ENCODE data around the gene NUP43. TPM values are rescaled to one million over a fixed set of nuclear protein-coding genes. Genes with fewer than 3 reads are reported as not detected.
A peak's percentile ranks its signal among the peaks of the same experiment; 100 is the strongest.

The NUP43 gene, protein sequence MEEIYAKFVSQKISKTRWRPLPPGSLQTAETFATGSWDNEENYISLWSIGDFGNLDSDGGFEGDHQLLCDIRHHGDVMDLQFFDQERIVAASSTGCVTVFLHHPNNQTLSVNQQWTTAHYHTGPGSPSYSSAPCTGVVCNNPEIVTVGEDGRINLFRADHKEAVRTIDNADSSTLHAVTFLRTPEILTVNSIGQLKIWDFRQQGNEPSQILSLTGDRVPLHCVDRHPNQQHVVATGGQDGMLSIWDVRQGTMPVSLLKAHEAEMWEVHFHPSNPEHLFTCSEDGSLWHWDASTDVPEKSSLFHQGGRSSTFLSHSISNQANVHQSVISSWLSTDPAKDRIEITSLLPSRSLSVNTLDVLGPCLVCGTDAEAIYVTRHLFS
- 31.6 TPM for polyA plus RNA-seq (2013, experiment 1 of 2)
- 35.5 TPM for polyA plus RNA-seq (2013, experiment 2 of 2)

DNA sequence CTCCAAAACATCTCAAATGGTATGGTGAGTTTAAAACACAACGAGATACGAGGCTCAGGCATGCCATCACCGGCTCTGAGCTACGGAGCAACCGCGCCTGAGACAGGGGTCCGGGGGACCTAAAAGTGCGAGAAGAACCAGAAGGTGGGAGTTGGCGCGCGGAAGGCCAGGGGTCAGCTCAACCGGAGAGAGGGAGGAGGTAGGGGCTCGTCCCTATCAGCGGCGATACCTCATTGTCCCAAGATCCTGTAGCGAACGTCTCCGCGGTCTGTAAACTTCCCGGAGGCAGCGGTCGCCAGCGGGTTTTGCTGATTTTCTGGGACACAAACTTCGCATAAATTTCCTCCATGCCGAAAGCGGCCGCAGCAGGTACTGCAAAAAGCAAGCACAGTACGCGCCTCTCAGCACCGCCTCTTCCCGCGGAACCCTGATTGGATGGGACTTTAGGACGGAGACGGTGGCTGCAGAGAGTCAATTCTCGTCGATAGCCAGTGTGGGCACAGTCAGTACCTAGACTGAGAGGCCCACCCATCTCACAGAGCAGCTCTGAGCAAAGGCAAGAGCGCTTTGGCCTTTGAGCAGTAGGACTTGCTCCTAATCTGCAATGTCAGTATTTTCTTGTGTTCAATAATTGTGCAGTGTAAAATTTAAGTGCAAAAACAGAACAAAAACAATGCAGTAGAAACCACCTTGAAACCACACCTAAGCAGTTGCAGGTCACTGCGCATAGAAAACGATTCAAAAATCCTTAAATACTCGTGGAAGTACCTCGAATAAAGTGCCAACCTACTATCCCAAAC is at the start of gene NUP43:
NUP43 (minus strand) TSS at position 383 of the 800 bp plus-strand sequence; CDS start at position 349, 34 bp downstream.
- 5 to 6% methylated on average over 39 to 40 of the region's 41 CpGs for WGBS, 2 experiments (ENCODE audit: insufficient coverage in 2 of 2)
- no peaks in the 10 kb centered on the region for H3K9me3 ChIP-seq (ENCODE audit: control insufficient read depth, low read length)
- peak within 1 kb of the TSS; percentile 83 for H3K4me3 ChIP-seq (ENCODE audit: extremely low read depth, insufficient read depth, low read length, poor library complexity, severe bottlenecking)
- peak within 1 kb of the TSS; percentile 76 for H3K27ac ChIP-seq (ENCODE audit: low read depth, low read length, severe bottlenecking)
- peaks cover 25% of the 10 kb centered on the region for H3K36me3 ChIP-seq (ENCODE audit: control insufficient read depth, insufficient read depth, low read length)
- peaks cover 2% of the 10 kb centered on the region for H3K4me1 ChIP-seq (ENCODE audit: control insufficient read depth, insufficient read depth, low read length, poor library complexity, severe bottlenecking)

DNA sequence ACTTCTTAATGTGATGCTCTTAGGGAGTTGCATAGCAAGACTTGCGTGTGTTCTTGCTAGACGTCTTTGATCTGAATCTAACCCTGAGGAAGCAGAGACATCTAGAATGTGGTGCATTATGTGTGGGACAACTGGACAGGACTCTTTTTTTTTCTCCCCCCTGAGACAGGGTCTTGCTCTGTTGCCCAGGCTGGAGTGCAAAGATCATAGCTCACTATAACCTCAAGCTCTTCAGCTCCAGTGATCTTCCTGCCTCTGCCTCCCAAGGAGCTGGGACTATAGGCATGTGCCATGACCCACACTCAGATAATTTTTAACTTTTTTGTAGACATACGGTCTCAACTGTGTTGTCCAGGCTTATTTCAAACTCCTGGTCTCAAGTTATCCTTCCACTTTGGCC is 37.2 kb upstream of the NUP43 start:
- Histone ChIP-seq H3K36me3 (ENCODE audit: control insufficient read depth, insufficient read depth, low read length) (peaks cover 45% of the 10 kb centered on the region), H3K4me3 (ENCODE audit: extremely low read depth, insufficient read depth, low read length, poor library complexity, severe bottlenecking) (no peak overlapping the region), H3K4me1 (ENCODE audit: control insufficient read depth, insufficient read depth, low read length, poor library complexity, severe bottlenecking) (no peaks in the 10 kb centered on the region), H3K9me3 (ENCODE audit: control insufficient read depth, low read length) (no peaks in the 10 kb centered on the region), H3K27ac (ENCODE audit: low read depth, low read length, severe bottlenecking) (no peak overlapping the region)
- 80 to 91% methylated on average over 1 to 3 of the region's 3 CpGs for WGBS, 2 experiments (ENCODE audit: insufficient coverage in 2 of 2)

DNA sequence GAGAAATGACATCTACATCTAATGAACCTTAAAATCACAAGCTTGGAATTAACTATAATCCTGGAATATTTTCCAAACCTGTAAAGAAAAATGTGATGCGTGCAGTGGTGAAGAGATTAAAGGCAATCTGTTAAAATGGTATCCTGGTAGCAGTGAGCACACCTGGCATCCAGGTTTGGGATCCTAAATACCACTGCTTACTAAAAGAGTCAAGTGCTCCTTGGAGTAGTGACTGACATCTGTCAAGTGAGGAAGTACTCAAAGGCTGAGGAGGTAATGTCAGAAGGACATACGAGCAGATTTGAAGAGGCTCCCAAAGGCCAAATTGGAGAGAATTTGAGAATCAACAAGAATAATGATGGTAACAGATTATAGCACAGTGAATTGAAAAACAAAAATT is 36.0 kb upstream of the NUP43 start:
- Histone ChIP-seq H3K27ac (ENCODE audit: low read depth, low read length, severe bottlenecking) (no peak overlapping the region), H3K36me3 (ENCODE audit: control insufficient read depth, insufficient read depth, low read length) (peaks cover 53% of the 10 kb centered on the region), H3K4me1 (ENCODE audit: control insufficient read depth, insufficient read depth, low read length, poor library complexity, severe bottlenecking) (no peaks in the 10 kb centered on the region), H3K4me3 (ENCODE audit: extremely low read depth, insufficient read depth, low read length, poor library complexity, severe bottlenecking) (no peak overlapping the region), H3K9me3 (ENCODE audit: control insufficient read depth, low read length) (no peaks in the 10 kb centered on the region)
- 100% methylated on average over 1 of the region's 2 CpGs for WGBS, 2 experiments (ENCODE audit: insufficient coverage in 2 of 2)

DNA sequence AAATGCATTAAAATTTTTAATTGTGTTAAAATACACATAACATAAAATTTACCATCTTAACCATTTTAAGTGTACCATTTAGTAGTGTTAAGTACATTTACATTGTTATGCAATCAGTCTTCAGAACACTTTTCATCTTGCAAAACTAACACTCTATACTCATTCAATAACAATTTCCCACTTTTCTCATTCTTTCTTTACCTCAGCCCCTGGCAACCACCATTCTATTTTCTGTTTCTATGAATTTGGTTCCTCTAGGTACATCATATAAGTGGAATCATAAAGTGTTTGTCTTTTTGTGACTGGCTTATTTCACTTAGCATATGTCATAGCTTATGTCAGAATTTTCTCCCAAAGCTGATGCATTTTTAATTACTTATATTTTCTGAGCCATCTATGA is 35.4 kb upstream of the NUP43 start:
- Histone ChIP-seq H3K27ac (ENCODE audit: low read depth, low read length, severe bottlenecking) (no peak overlapping the region), H3K4me1 (ENCODE audit: control insufficient read depth, insufficient read depth, low read length, poor library complexity, severe bottlenecking) (no peaks in the 10 kb centered on the region), H3K4me3 (ENCODE audit: extremely low read depth, insufficient read depth, low read length, poor library complexity, severe bottlenecking) (no peak overlapping the region), H3K9me3 (ENCODE audit: control insufficient read depth, low read length) (no peaks in the 10 kb centered on the region), H3K36me3 (ENCODE audit: control insufficient read depth, insufficient read depth, low read length) (peaks cover 53% of the 10 kb centered on the region)

DNA sequence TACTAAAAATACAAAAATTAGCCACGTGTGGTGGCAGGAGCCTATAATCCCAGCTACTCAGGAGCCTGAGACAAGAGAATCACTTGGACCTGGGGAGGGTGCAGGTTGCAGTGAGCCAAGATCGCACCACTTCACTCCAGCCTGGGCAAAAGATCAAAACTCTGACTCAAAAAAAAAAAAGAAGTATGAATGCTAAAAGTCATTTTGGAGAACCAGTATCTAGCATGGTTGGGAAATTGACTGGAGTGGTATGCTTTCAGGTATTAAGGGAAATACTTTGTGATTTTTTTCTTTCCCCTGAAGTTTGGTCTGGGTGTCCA is 33.3 kb upstream of the NUP43 start:
- WGBS, 2 experiments (ENCODE audit: insufficient coverage in 2 of 2), result 83 to 100% methylated on average over 1 to 2 of the region's 2 CpGs
- H3K27ac ChIP-seq (ENCODE audit: low read depth, low read length, severe bottlenecking), result no peak overlapping the region
- H3K36me3 ChIP-seq (ENCODE audit: control insufficient read depth, insufficient read depth, low read length), result peaks cover 66% of the 10 kb centered on the region

DNA sequence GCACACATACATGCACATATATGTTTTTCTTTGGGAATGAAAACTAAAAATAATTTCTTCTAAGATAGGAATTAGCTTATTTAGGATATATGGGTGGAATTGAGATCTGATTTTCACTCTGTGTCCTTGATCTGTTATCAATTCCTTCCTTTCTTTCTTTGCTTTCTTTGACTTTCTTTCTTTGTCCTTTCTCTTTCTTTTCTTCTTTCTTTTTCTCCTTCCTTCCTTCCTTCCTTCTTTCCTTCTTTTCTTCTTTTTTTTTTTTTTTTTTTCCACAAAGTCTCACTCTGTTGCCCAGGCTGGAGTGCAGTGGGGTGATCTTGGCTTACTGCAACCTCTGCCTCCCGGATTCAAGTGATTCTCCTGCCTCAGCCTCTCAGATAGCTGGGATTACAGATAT is 31.3 kb upstream of the NUP43 start:
- Histone ChIP-seq H3K9me3 (ENCODE audit: control insufficient read depth, low read length) (no peaks in the 10 kb centered on the region), H3K4me3 (ENCODE audit: extremely low read depth, insufficient read depth, low read length, poor library complexity, severe bottlenecking) (no peak overlapping the region), H3K27ac (ENCODE audit: low read depth, low read length, severe bottlenecking) (no peak overlapping the region), H3K36me3 (ENCODE audit: control insufficient read depth, insufficient read depth, low read length) (peaks cover 62% of the 10 kb centered on the region), H3K4me1 (ENCODE audit: control insufficient read depth, insufficient read depth, low read length, poor library complexity, severe bottlenecking) (no peaks in the 10 kb centered on the region)
- WGBS, 2 experiments (ENCODE audit: insufficient coverage in 2 of 2), result no CpG with 5 or more reads among the region's 1 CpG

More for the DNA sequence above, 33.3 kb upstream of the NUP43 start:
- H3K9me3 ChIP-seq (ENCODE audit: control insufficient read depth, low read length), result no peaks in the 10 kb centered on the region
- no peaks in the 10 kb centered on the region for H3K4me1 ChIP-seq (ENCODE audit: control insufficient read depth, insufficient read depth, low read length, poor library complexity, severe bottlenecking)
- H3K4me3 ChIP-seq (ENCODE audit: extremely low read depth, insufficient read depth, low read length, poor library complexity, severe bottlenecking), result no peak overlapping the region

DNA sequence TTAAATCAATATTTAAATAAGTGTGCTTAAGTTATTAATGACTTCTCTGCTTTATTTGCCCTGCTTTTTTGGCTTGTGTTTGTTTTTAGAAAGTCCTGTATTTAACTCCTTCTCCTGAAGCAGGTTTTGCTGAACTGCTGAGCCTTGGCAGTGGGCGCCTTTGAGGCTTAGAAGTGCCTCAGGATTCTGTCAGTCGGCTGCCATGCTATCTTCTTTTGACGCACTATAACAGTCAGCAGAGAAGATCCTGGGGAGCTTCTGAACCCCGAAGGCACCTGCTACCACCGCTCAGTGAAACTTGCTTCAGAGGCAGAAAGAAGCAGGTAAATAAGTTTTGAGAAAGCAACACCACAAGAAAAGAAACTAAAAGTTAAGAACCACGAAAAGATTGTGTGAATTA is 25.6 kb upstream of the NUP43 start:
- Histone ChIP-seq H3K4me1 (ENCODE audit: control insufficient read depth, insufficient read depth, low read length, poor library complexity, severe bottlenecking) (no peaks in the 10 kb centered on the region), H3K4me3 (ENCODE audit: extremely low read depth, insufficient read depth, low read length, poor library complexity, severe bottlenecking) (no peak overlapping the region), H3K36me3 (ENCODE audit: control insufficient read depth, insufficient read depth, low read length) (peaks cover 72% of the 10 kb centered on the region), H3K9me3 (ENCODE audit: control insufficient read depth, low read length) (no peaks in the 10 kb centered on the region), H3K27ac (ENCODE audit: low read depth, low read length, severe bottlenecking) (no peak overlapping the region)
- WGBS, 2 experiments (ENCODE audit: insufficient coverage in 2 of 2), result 90 to 100% methylated on average over 3 to 5 of the region's 6 CpGs

DNA sequence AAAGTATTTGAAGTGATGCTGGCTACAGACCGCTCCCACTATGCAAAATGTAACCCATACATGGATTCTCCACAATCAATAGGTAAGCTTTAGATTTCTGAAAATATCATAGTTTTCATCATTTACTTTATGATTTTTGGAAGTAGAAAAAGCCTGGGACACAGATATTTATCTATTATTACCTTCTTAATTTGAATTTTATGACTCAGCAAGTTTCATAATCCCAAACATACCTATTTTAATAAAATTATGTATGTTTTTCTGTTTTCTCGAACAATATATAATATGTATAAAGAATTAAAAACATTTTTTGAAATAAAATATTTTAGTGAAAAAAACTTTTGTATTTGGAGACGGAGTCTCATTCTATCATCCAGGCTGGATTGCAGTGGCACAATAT is 24.9 kb upstream of the NUP43 start:
- Histone ChIP-seq H3K4me1 (ENCODE audit: control insufficient read depth, insufficient read depth, low read length, poor library complexity, severe bottlenecking) (no peaks in the 10 kb centered on the region), H3K27ac (ENCODE audit: low read depth, low read length, severe bottlenecking) (no peak overlapping the region), H3K4me3 (ENCODE audit: extremely low read depth, insufficient read depth, low read length, poor library complexity, severe bottlenecking) (no peak overlapping the region), H3K9me3 (ENCODE audit: control insufficient read depth, low read length) (peaks cover 5% of the 10 kb centered on the region), H3K36me3 (ENCODE audit: control insufficient read depth, insufficient read depth, low read length) (peaks cover 79% of the 10 kb centered on the region)
- WGBS, 2 experiments (ENCODE audit: insufficient coverage in 2 of 2), result 80 to 100% methylated on average over 1 of the region's 3 CpGs

DNA sequence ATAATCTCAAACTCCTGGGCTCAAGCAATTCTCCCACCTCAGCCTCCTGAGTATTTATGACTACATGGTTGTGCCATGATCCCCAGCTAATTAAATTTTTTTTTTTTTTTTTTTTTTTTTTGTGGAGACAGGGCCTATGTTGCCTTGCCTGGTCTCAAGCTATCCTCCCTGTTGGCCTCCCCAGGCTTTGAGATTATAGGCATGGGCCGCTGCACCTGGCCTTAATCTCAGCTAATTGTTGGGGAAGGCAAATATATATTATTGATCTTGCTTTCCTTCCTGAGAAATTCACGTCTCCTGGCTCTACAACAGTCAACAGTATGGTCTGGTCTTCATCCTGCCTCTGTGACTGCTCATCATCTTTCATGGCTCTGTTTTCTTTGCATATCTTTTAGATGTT is 23.3 kb upstream of the NUP43 start:
- H3K4me3 ChIP-seq (ENCODE audit: extremely low read depth, insufficient read depth, low read length, poor library complexity, severe bottlenecking), result no peak overlapping the region
- no peaks in the 10 kb centered on the region for H3K4me1 ChIP-seq (ENCODE audit: control insufficient read depth, insufficient read depth, low read length, poor library complexity, severe bottlenecking)
- H3K27ac ChIP-seq (ENCODE audit: low read depth, low read length, severe bottlenecking), result no peak overlapping the region
- peaks cover 8% of the 10 kb centered on the region for H3K9me3 ChIP-seq (ENCODE audit: control insufficient read depth, low read length)
- peaks cover 73% of the 10 kb centered on the region for H3K36me3 ChIP-seq (ENCODE audit: control insufficient read depth, insufficient read depth, low read length)
- 100% methylated on average over 1 of the region's 2 CpGs for WGBS, 2 experiments (ENCODE audit: insufficient coverage in 2 of 2)

DNA sequence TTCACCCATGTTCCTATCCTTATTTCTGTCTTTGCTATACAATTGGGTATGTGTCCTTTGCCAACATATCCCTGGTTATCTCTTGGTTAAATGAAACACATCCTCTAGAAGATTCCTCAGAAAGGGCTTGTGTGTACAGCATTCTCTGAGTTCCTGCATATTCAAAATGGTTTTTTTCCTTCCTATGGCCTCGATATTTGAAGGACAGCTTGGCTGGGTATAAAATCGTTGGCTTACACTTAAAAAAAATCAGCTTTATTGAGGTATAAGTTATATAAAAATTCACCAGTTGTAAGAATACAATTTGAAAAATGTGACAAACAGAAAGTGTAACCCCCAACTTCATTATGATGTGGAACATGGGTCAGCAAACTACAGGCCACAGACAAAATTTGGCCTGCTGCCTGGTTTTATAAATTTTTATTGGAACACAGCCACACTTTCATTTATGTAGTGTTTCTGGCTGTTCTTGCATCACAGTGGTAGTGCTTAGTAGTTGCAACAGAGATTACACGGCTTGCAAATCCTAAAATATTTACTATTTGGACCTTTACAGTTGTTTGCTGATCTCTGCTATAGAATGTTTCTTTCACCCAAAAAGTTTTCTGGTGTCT is 19.9 kb upstream of the NUP43 start:
- no peak overlapping the region for H3K4me3 ChIP-seq (ENCODE audit: extremely low read depth, insufficient read depth, low read length, poor library complexity, severe bottlenecking)
- no peaks in the 10 kb centered on the region for H3K4me1 ChIP-seq (ENCODE audit: control insufficient read depth, insufficient read depth, low read length, poor library complexity, severe bottlenecking)

DNA sequence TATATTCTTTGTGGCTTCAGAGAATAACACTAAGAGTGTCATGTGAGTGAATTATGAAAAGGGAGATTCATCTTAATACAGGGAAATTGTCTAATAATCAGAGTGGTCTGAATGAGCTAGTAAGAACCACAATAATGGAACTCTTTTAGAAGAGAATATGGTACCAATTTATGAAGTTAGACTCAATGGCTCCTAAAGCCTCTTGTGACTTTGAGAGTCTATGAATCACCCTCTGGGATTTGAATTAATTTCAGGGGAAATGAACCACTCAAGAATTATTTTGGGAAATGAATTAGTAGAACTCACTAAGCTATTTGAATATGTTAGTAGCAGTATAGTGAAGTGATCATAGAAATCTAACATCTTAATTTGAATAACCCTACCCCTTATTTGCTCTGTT is 17.5 kb upstream of the NUP43 start:
- Histone ChIP-seq H3K36me3 (ENCODE audit: control insufficient read depth, insufficient read depth, low read length) (peaks cover 37% of the 10 kb centered on the region), H3K4me1 (ENCODE audit: control insufficient read depth, insufficient read depth, low read length, poor library complexity, severe bottlenecking) (no peaks in the 10 kb centered on the region), H3K9me3 (ENCODE audit: control insufficient read depth, low read length) (peaks cover 8% of the 10 kb centered on the region), H3K4me3 (ENCODE audit: extremely low read depth, insufficient read depth, low read length, poor library complexity, severe bottlenecking) (no peak overlapping the region), H3K27ac (ENCODE audit: low read depth, low read length, severe bottlenecking) (no peak overlapping the region)

More for the DNA sequence above, 19.9 kb upstream of the NUP43 start:
- Histone ChIP-seq H3K9me3 (ENCODE audit: control insufficient read depth, low read length) (peaks cover 8% of the 10 kb centered on the region), H3K27ac (ENCODE audit: low read depth, low read length, severe bottlenecking) (no peak overlapping the region), H3K36me3 (ENCODE audit: control insufficient read depth, insufficient read depth, low read length) (peaks cover 48% of the 10 kb centered on the region)
- WGBS, 2 experiments (ENCODE audit: insufficient coverage in 2 of 2), result no CpG with 5 or more reads among the region's 3 CpGs
